ENCODE results near the gene TGFB1. TPM values are rescaled to one million over a fixed set of nuclear protein-coding genes. Genes with fewer than 3 reads are reported as not detected.
A peak's percentile ranks its signal among the peaks of the same experiment; 100 is the strongest.

The TGFB1 gene
- total and polyA plus RNA-seq, 9 of the 15 experiments (the other 6 are each of a cell fraction or from before 2014, with no cell fraction given): 0.24 to 159 (median 17.2) TPM

DNA sequence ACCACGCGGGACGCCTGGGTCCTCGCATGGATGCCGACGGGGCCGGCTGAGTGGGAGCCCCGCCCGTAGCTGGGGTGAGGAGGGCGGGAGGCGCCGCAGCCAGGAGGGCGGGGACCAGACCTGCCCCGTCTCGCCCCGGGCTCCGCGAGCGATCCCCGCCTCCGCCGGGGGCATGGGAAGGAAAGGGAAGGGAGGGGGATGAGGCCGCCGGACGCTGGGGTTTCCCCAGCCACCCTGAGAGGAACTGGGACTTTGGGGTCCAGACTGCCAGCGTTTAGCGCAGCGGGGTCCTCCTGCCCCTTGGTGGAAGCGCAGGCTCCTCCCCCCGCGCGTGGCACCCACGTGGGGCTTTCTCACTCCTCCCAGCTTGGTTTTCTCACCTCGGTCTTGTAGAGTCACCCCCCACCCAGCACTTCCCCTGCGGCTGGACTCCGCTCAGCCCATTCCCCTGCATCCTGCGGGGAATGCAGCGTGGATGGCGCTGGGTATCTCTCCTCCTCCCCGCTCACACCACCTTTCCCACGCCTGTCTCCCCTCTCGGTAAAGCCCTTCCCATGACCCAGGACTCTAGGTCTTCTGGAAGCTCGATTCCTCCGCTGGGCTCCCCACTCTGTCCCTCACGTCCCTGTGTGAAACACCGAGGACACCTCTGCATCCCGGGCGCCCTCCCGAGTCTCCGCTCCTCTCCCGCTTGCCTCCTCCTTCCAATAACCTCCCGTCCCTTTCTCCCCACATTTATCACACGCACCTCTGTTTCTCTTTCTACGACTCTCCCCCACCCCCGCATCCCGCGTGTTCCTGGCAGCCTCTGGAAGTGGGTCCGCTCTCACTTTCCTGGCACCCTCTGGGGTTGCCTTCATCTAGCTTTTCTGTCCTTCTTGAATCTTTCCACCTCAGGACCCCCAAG lies 2.1 kb downstream of the TGFB1 start (continued):
- TF ChIP-seq, protein P1, sequence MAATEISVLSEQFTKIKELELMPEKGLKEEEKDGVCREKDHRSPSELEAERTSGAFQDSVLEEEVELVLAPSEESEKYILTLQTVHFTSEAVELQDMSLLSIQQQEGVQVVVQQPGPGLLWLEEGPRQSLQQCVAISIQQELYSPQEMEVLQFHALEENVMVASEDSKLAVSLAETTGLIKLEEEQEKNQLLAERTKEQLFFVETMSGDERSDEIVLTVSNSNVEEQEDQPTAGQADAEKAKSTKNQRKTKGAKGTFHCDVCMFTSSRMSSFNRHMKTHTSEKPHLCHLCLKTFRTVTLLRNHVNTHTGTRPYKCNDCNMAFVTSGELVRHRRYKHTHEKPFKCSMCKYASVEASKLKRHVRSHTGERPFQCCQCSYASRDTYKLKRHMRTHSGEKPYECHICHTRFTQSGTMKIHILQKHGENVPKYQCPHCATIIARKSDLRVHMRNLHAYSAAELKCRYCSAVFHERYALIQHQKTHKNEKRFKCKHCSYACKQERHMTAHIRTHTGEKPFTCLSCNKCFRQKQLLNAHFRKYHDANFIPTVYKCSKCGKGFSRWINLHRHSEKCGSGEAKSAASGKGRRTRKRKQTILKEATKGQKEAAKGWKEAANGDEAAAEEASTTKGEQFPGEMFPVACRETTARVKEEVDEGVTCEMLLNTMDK (IDR thresholded peaks at IDR 0.05; ENCODE audit: borderline replicate concordance, insufficient read depth, low read depth, low read length, poor library complexity, severe bottlenecking): no peak
- TF ChIP-seq ZNF507 (tag; conservative IDR thresholded peaks at IDR 0.05) (no peak), MXI1 (IDR thresholded peaks at IDR 0.05; ENCODE audit: low read depth, low read length) (no peak), U2AF2 (optimal IDR thresholded peaks at IDR 0.05; ENCODE audit: low read depth, low read length) (no peak), BRCA1 (IDR thresholded peaks at IDR 0.05) (no peak), BRCA1 (CRISPR knock-in tag; IDR thresholded peaks at IDR 0.05) (no peak), CXXC5 (CRISPR knock-in tag; IDR thresholded peaks at IDR 0.05) (peak; percentile 55), FIP1L1 (IDR thresholded peaks at IDR 0.05; ENCODE audit: low read depth, low read length, poor library complexity, severe bottlenecking) (peak; percentile 29), ESRRA (IDR thresholded peaks at IDR 0.05; ENCODE audit: borderline replicate concordance, low read depth) (no peak), NFE2L1 (tag; IDR thresholded peaks at IDR 0.05; ENCODE audit: borderline replicate concordance, low read depth) (no peak), ZBED1 (IDR thresholded peaks at IDR 0.05) (no peak), GATAD2B (IDR thresholded peaks at IDR 0.05; ENCODE audit: borderline replicate concordance) (no peak), C11orf30 (IDR thresholded peaks at IDR 0.05; ENCODE audit: low read depth) (no peak)
- TF ChIP-seq, protein P2, sequence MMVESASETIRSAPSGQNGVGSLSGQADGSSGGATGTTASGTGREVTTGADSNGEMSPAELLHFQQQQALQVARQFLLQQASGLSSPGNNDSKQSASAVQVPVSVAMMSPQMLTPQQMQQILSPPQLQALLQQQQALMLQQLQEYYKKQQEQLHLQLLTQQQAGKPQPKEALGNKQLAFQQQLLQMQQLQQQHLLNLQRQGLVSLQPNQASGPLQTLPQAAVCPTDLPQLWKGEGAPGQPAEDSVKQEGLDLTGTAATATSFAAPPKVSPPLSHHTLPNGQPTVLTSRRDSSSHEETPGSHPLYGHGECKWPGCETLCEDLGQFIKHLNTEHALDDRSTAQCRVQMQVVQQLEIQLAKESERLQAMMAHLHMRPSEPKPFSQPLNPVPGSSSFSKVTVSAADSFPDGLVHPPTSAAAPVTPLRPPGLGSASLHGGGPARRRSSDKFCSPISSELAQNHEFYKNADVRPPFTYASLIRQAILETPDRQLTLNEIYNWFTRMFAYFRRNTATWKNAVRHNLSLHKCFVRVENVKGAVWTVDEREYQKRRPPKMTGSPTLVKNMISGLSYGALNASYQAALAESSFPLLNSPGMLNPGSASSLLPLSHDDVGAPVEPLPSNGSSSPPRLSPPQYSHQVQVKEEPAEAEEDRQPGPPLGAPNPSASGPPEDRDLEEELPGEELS (CRISPR knock-in tag; IDR thresholded peaks at IDR 0.05; ENCODE audit: borderline replicate concordance): no peak
- TF ChIP-seq, protein P3, sequence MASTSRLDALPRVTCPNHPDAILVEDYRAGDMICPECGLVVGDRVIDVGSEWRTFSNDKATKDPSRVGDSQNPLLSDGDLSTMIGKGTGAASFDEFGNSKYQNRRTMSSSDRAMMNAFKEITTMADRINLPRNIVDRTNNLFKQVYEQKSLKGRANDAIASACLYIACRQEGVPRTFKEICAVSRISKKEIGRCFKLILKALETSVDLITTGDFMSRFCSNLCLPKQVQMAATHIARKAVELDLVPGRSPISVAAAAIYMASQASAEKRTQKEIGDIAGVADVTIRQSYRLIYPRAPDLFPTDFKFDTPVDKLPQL (IDR thresholded peaks at IDR 0.05; ENCODE audit: extremely low read depth, insufficient read length): no peak
- TF ChIP-seq, protein P4, sequence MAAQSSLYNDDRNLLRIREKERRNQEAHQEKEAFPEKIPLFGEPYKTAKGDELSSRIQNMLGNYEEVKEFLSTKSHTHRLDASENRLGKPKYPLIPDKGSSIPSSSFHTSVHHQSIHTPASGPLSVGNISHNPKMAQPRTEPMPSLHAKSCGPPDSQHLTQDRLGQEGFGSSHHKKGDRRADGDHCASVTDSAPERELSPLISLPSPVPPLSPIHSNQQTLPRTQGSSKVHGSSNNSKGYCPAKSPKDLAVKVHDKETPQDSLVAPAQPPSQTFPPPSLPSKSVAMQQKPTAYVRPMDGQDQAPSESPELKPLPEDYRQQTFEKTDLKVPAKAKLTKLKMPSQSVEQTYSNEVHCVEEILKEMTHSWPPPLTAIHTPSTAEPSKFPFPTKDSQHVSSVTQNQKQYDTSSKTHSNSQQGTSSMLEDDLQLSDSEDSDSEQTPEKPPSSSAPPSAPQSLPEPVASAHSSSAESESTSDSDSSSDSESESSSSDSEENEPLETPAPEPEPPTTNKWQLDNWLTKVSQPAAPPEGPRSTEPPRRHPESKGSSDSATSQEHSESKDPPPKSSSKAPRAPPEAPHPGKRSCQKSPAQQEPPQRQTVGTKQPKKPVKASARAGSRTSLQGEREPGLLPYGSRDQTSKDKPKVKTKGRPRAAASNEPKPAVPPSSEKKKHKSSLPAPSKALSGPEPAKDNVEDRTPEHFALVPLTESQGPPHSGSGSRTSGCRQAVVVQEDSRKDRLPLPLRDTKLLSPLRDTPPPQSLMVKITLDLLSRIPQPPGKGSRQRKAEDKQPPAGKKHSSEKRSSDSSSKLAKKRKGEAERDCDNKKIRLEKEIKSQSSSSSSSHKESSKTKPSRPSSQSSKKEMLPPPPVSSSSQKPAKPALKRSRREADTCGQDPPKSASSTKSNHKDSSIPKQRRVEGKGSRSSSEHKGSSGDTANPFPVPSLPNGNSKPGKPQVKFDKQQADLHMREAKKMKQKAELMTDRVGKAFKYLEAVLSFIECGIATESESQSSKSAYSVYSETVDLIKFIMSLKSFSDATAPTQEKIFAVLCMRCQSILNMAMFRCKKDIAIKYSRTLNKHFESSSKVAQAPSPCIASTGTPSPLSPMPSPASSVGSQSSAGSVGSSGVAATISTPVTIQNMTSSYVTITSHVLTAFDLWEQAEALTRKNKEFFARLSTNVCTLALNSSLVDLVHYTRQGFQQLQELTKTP (IDR thresholded peaks at IDR 0.05; ENCODE audit: low read depth in 1 of 2, partially characterized antibody in 2 of 2): no peak
- TF ChIP-seq, protein P5, sequence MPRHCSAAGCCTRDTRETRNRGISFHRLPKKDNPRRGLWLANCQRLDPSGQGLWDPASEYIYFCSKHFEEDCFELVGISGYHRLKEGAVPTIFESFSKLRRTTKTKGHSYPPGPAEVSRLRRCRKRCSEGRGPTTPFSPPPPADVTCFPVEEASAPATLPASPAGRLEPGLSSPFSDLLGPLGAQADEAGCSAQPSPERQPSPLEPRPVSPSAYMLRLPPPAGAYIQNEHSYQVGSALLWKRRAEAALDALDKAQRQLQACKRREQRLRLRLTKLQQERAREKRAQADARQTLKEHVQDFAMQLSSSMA (CRISPR knock-in tag; IDR thresholded peaks at IDR 0.05): no peak
